ENCODE measurements around the gene CCDC192. TPM values are rescaled to one million over a fixed set of nuclear protein-coding genes. Genes with fewer than 3 reads are reported as not detected.

CCDC192 gene
- total and polyA plus RNA-seq, 2 experiments from 2014 or later = 0.40 TPM; not detected in 1

DNA sequence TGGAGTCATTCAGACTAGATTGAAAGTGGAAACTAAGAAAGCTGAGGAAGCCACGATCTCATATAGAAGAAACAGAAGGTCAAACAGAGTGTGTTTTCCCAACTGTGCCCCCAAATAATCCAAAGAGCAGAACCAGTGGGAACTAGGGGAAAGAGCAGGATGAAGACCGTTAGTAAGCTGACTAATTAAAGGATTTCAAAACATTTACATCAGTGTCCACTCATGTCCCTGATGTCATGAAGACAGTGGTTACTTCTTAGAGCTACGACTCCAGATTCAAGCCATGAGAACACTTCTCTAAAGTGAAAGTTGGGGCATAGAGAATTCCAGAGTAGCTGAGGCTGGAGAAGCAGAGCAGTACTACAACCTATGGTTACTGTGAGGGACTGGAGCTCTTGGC lies 260.7 kb downstream of the CCDC192 start:
- H2AFZ ChIP-seq = no peak overlapping the region
- H3K4me1 ChIP-seq (ENCODE audit: insufficient read depth) = peaks cover 4% of the 10 kb centered on the region; the same call in 1 of the 2 replicates
- H3K36me3 Mint-ChIP-seq (ENCODE audit: low read depth) = no peaks in the 10 kb centered on the region
- H3K27ac Mint-ChIP-seq = no peak overlapping the region
- no peaks in the 10 kb centered on the region for H3K27me3 Mint-ChIP-seq (ENCODE audit: insufficient read depth, low read depth, poor library complexity)
- no peak overlapping the region for H3K4me3 ChIP-seq
- no peaks in the 10 kb centered on the region for H3K36me3 ChIP-seq (ENCODE audit: insufficient read depth)
- H3K79me2 ChIP-seq (replicated peaks; ENCODE audit: insufficient read depth) = no peaks in the 10 kb centered on the region
- no peak overlapping the region for H3K4me2 ChIP-seq
- no peaks in the 10 kb centered on the region for H3K27me3 ChIP-seq (ENCODE audit: insufficient read depth)
- H4K20me1 ChIP-seq (replicated peaks; ENCODE audit: insufficient read depth) = no peaks in the 10 kb centered on the region; the same call in 1 of the 2 replicates
- no peaks in the 10 kb centered on the region for H3K9me2 ChIP-seq (ENCODE audit: insufficient read depth)
- H3K4me1 Mint-ChIP-seq = peaks cover 14% of the 10 kb centered on the region
- DNase-seq (ENCODE audit: low spot score) (no peak), ATAC-seq (no peak)
- no peak overlapping the region for H3K4me3 Mint-ChIP-seq
- TF ChIP-seq EZH2phosphoT487 (IDR thresholded peaks at IDR 0.05; ENCODE audit: unreplicated experiment) (no peak), ZNF462 (CRISPR knock-in tag; IDR thresholded peaks at IDR 0.05) (no peak), JUNB (IDR thresholded peaks at IDR 0.05; ENCODE audit: unreplicated experiment) (no peak), NANOG (IDR thresholded peaks at IDR 0.05; ENCODE audit: borderline replicate concordance) (no peak), EZH2 (IDR thresholded peaks at IDR 0.05; ENCODE audit: low read depth, unreplicated experiment) (no peak), REST (IDR thresholded peaks at IDR 0.05; ENCODE audit: unreplicated experiment) (no peak), POLR2AphosphoS5 (IDR thresholded peaks at IDR 0.05; ENCODE audit: low read depth) (no peak), ZNF114 (CRISPR knock-in tag; IDR thresholded peaks at IDR 0.05) (no peak), STAT1 (IDR thresholded peaks at IDR 0.05; ENCODE audit: unreplicated experiment) (no peak), CREB1 (CRISPR knock-in tag; IDR thresholded peaks at IDR 0.05; ENCODE audit: low read depth) (no peak), ZNF331 (CRISPR knock-in tag; IDR thresholded peaks at IDR 0.05; ENCODE audit: low read depth) (no peak)
- TF ChIP-seq, protein P1, sequence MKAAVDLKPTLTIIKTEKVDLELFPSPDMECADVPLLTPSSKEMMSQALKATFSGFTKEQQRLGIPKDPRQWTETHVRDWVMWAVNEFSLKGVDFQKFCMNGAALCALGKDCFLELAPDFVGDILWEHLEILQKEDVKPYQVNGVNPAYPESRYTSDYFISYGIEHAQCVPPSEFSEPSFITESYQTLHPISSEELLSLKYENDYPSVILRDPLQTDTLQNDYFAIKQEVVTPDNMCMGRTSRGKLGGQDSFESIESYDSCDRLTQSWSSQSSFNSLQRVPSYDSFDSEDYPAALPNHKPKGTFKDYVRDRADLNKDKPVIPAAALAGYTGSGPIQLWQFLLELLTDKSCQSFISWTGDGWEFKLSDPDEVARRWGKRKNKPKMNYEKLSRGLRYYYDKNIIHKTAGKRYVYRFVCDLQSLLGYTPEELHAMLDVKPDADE (IDR thresholded peaks at IDR 0.05) = no peak
- TF ChIP-seq, protein P2, sequence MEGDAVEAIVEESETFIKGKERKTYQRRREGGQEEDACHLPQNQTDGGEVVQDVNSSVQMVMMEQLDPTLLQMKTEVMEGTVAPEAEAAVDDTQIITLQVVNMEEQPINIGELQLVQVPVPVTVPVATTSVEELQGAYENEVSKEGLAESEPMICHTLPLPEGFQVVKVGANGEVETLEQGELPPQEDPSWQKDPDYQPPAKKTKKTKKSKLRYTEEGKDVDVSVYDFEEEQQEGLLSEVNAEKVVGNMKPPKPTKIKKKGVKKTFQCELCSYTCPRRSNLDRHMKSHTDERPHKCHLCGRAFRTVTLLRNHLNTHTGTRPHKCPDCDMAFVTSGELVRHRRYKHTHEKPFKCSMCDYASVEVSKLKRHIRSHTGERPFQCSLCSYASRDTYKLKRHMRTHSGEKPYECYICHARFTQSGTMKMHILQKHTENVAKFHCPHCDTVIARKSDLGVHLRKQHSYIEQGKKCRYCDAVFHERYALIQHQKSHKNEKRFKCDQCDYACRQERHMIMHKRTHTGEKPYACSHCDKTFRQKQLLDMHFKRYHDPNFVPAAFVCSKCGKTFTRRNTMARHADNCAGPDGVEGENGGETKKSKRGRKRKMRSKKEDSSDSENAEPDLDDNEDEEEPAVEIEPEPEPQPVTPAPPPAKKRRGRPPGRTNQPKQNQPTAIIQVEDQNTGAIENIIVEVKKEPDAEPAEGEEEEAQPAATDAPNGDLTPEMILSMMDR (conservative IDR thresholded peaks at IDR 0.05; ENCODE audit: low read depth in 2 of 2) = no peak
- H3K9me3 Mint-ChIP-seq = no peaks in the 10 kb centered on the region
- H3K27ac ChIP-seq (ENCODE audit: low read depth) = no peak overlapping the region
- no peaks in the 10 kb centered on the region for H3F3A ChIP-seq (replicated peaks; ENCODE audit: low read depth)
